Activated CD8-positive, alpha-beta T cell treated with anti-CD3 and anti-CD28 coated beads for 36 hours (primary cell): ENCODE measurements around the gene SOD1. TPM values are rescaled to one million over a fixed set of nuclear protein-coding genes. Genes with fewer than 3 reads are reported as not detected.

ENCODE experiments used
- ATAC-seq: fragments of 200-7000 bp; cut with Tn5 transposase; one replicate; pipeline ENCODE4 v1.10.0; 2021; ENCODE audit warnings: mild to moderate bottlenecking, moderate library complexity
- CTCF ChIA-PET: fragments of 350-600 bp; sonication (Branson Sonifier 250); formaldehyde crosslinking; loops from one replicate; lab custom pipeline; 2021; ENCODE audit warnings: antibody characterized with exemption; lab: Charles Lee
- POLR2A ChIA-PET: fragments of 350-600 bp; sonication (Branson Sonifier 250); formaldehyde crosslinking; loops from one replicate; lab custom pipeline; 2021; ENCODE audit warnings: antibody characterized with exemption; lab: Charles Lee
- DNase-seq: peaks from one replicate; pipeline ENCODE4 v3.0.0-alpha.2; 2020
- H3K27ac Mint-ChIP-seq: one replicate; pipeline ENCODE4 v1.8.0; 2021; ENCODE audit warnings: mild to moderate bottlenecking, mixed read lengths
- H3K27me3 Mint-ChIP-seq: one replicate; pipeline ENCODE4 v1.8.0; 2021; ENCODE audit warnings: mixed read lengths
- H3K36me3 Mint-ChIP-seq: one replicate; pipeline ENCODE4 v1.8.0; 2021; ENCODE audit warnings: low read depth, mixed read lengths
- H3K4me1 Mint-ChIP-seq: one replicate; pipeline ENCODE4 v1.8.0; 2021; ENCODE audit warnings: low read depth, mixed read lengths
- H3K4me3 Mint-ChIP-seq: one replicate; pipeline ENCODE4 v1.8.0; 2021; ENCODE audit warnings: mild to moderate bottlenecking, moderate library complexity, mixed read lengths
- H3K9me3 Mint-ChIP-seq: one replicate; pipeline ENCODE4 v1.8.0; 2021; ENCODE audit warnings: mixed read lengths
- intact Hi-C: fragments of 100-400 bp; cut with micrococcal nuclease; formaldehyde crosslinking; loops from one replicate; pipeline ENCODE4 v1.10.0; 2022
- total RNA-seq, 2 experiments: library from RNA; stranded (reverse); gene quantifications; one replicate each; pipeline ENCODE4 v1.2.3, GENCODE V29; 2021
- TF ChIP-seq, protein P1 (sequence below): fragments of 200-600 bp; IDR thresholded peaks from one replicate; pipeline ENCODE4 v1.8.0; 2022; ENCODE audit warnings: antibody characterized with exemption, mild to moderate bottlenecking

SOD1 gene
- total RNA-seq, 2 experiments from 2014 or later: 277 to 286 TPM

GRCh38 chr21:31670070-31670469 lies 10.6 kb downstream of the SOD1 start:
- H3K4me1 Mint-ChIP-seq: peaks cover 53% of the 10 kb centered on the region
- DNase-seq: no peak
- no peak overlapping the region for H3K4me3 Mint-ChIP-seq
- ATAC-seq: no peak
- TF ChIP-seq, protein P1, sequence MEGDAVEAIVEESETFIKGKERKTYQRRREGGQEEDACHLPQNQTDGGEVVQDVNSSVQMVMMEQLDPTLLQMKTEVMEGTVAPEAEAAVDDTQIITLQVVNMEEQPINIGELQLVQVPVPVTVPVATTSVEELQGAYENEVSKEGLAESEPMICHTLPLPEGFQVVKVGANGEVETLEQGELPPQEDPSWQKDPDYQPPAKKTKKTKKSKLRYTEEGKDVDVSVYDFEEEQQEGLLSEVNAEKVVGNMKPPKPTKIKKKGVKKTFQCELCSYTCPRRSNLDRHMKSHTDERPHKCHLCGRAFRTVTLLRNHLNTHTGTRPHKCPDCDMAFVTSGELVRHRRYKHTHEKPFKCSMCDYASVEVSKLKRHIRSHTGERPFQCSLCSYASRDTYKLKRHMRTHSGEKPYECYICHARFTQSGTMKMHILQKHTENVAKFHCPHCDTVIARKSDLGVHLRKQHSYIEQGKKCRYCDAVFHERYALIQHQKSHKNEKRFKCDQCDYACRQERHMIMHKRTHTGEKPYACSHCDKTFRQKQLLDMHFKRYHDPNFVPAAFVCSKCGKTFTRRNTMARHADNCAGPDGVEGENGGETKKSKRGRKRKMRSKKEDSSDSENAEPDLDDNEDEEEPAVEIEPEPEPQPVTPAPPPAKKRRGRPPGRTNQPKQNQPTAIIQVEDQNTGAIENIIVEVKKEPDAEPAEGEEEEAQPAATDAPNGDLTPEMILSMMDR: no peak
- intact Hi-C loops: no loop called here
- H3K9me3 Mint-ChIP-seq: no peaks in the 10 kb centered on the region
- ChIA-PET POLR2A (interaction anchor here (1.1 kb wide), 1 partner anchor 10 kb away, joined by 3 read pairs; no protein-coding TSS in a partner anchor), CTCF (interaction anchor here (1.2 kb wide), 2 partner anchors 16 to 32 kb away, joined by 3 read pairs; no protein-coding TSS in a partner anchor)
- peak overlapping the region; percentile 75 for H3K27ac Mint-ChIP-seq
- H3K27me3 Mint-ChIP-seq: no peaks in the 10 kb centered on the region
- peaks cover 47% of the 10 kb centered on the region for H3K36me3 Mint-ChIP-seq

GRCh38 chr21:31671146-31671716 lies 11.7 kb downstream of the SOD1 start:
- TF ChIP-seq, protein P1: no peak
- POLR2A ChIA-PET: no interaction called here
- CTCF ChIA-PET: interaction anchor here (1.2 kb wide), 1 partner anchor 31 kb away, joined by 3 read pairs; no protein-coding TSS in a partner anchor
- intact Hi-C loops: no loop called here
- Mint-ChIP-seq H3K36me3 (peaks cover 38% of the 10 kb centered on the region), H3K9me3 (no peaks in the 10 kb centered on the region), H3K27ac (peak overlapping the region; percentile 52), H3K4me3 (no peak overlapping the region), H3K4me1 (peaks cover 43% of the 10 kb centered on the region), H3K27me3 (no peaks in the 10 kb centered on the region)
- ATAC-seq (no peak), DNase-seq (no peak)

GRCh38 chr21:31671931-31672330 lies 12.4 kb downstream of the SOD1 start:
- ATAC-seq (no peak), DNase-seq (no peak)
- Mint-ChIP-seq H3K4me3 (no peak overlapping the region), H3K9me3 (no peaks in the 10 kb centered on the region), H3K27ac (no peak overlapping the region), H3K36me3 (peaks cover 31% of the 10 kb centered on the region), H3K4me1 (peaks cover 36% of the 10 kb centered on the region), H3K27me3 (no peaks in the 10 kb centered on the region)
- TF ChIP-seq, protein P1: no peak
- ChIA-PET POLR2A (no interaction called here), CTCF (no interaction called here)
- intact Hi-C loops: no loop called here

- ChIA-PET POLR2A (no interaction called here), CTCF (no interaction called here)
- Mint-ChIP-seq H3K27ac (peak overlapping the region; percentile 37), H3K4me1 (peaks cover 21% of the 10 kb centered on the region), H3K27me3 (no peaks in the 10 kb centered on the region), H3K36me3 (peaks cover 18% of the 10 kb centered on the region), H3K4me3 (no peak overlapping the region), H3K9me3 (no peaks in the 10 kb centered on the region)
- ATAC-seq (no peak), DNase-seq (no peak)
- intact Hi-C loops: no loop called here
- TF ChIP-seq, protein P1: no peak
Measured at GRCh38 chr21:31673321-31673912, 13.9 kb downstream of the SOD1 start.

DNA sequence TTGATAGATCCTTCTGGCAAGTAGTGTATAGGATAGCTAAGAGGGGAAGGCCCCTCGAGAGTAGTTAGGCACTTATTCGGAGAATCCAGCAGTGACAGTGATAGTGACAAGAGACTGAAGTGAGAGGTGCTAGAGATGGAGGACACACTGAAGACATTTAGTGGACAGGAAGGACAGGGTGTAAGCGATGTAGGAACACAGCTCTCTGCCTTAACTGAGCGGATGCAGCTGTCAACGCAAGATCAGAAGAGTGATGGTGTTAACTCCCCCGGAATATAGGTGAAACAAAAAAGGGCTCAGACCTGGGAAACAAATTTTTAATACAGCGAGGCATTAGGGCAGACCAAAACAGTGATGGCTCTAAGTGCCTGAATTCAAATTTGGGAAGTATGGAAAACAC lies 15.8 kb downstream of the SOD1 start:
- POLR2A ChIA-PET: interaction anchor here (1.2 to 1.5 kb wide), 2 partner anchors 34 to 58 kb away, joined by 3 to 5 read pairs; partner anchors contain the start of gene SCAF4
- CTCF ChIA-PET: interaction anchor here (1.3 kb wide), 1 partner anchor 197 kb away, joined by 3 read pairs; no protein-coding TSS in a partner anchor

More for the DNA sequence above, 15.8 kb downstream of the SOD1 start:
- no peak for ATAC-seq
- Mint-ChIP-seq H3K27me3 (no peaks in the 10 kb centered on the region), H3K4me3 (no peak overlapping the region), H3K9me3 (no peaks in the 10 kb centered on the region), H3K27ac (no peak overlapping the region), H3K4me1 (peaks cover 9% of the 10 kb centered on the region), H3K36me3 (peaks cover 13% of the 10 kb centered on the region)
- DNase-seq: no peak
- TF ChIP-seq, protein P1: no peak
- intact Hi-C loops: no loop called here
